A549 (cell line): ENCODE results near the gene FAM118B. TPM values are rescaled to one million over a fixed set of nuclear protein-coding genes. Genes with fewer than 3 reads are reported as not detected.

Experiments
- ATAC-seq, 2 experiments: fragments of 200-7000 bp in 1 of 2; fragments of >200 bp in 1 of 2; cut with Nextera tagmentation in 1 of 2; cut with Tn5 transposase in 1 of 2; 3 replicates each; pipeline versions ENCODE4 v1.8.0 to v1.9.1; 2018 to 2020; ENCODE audit warnings: mild to moderate bottlenecking in 1 of 2, moderate library complexity in 1 of 2
- CTCF ChIA-PET: fragments of 300-600 bp; sonication (Branson Sonifier 250); formaldehyde crosslinking; extraction: SDS; loops from one replicate; lab custom pipeline; 2021; ENCODE audit warnings: antibody characterized with exemption, inconsistent platforms; lab: Yijun Ruan, JAX
- POLR2A ChIA-PET: fragments of 350-600 bp; formaldehyde crosslinking; extraction: SDS; loops from one replicate; lab custom pipeline; 2021; ENCODE audit warnings: antibody characterized with exemption, inconsistent platforms; lab: Yijun Ruan, JAX
- DNase-seq, 2 experiments: peaks; one replicate each; pipeline versions ENCODE4 v3.0.0 to v3.0.0-alpha.2; 2011 to 2016; ENCODE audit warnings: low read depth in 1 of 2, low spot score in 1 of 2
- FAIRE-seq: peaks from 2 replicates; lab custom pipeline; 2011; peaks lifted over from hg19 to GRCh38; lab: Jason Lieb, UNC
- H3K27ac ChIP-seq, 2 experiments: fragments of >200 bp; sonication (Bioruptor Twin); formaldehyde crosslinking; 3 replicates each; pipeline ENCODE4 v1.5.1; 2016 to 2017
- H3K4me1 ChIP-seq: fragments of >200 bp; sonication (Bioruptor Twin); formaldehyde crosslinking; 3 replicates; pipeline ENCODE4 v1.6.1; 2016
- H3K4me2 ChIP-seq: fragments of >200 bp; sonication (Bioruptor Twin); formaldehyde crosslinking; 3 replicates; pipeline ENCODE4 v1.6.1; 2016
- H3K4me3 ChIP-seq: fragments of >200 bp; sonication (Bioruptor Twin); formaldehyde crosslinking; 3 replicates; pipeline ENCODE4 v1.5.1; 2016
- H3K9me3 ChIP-seq: fragments of >200 bp; sonication (Bioruptor Twin); formaldehyde crosslinking; 3 replicates; pipeline ENCODE4 v1.6.1; 2016
- BHLHE40 ChIP-seq: IDR thresholded peaks from 2 replicates; pipeline ENCODE4 v1.6.1; 2012; ENCODE audit warnings: low read depth, low read length, inconsistent platforms
- CBX2 ChIP-seq: fragments of 200-600 bp; sonication (generic); IDR thresholded peaks from 2 replicates; pipeline ENCODE4 v1.6.1; 2016; ENCODE audit warnings: low read depth, mild to moderate bottlenecking, borderline replicate concordance
- CBX8 ChIP-seq: fragments of 200-600 bp; sonication (generic); IDR thresholded peaks from 2 replicates; pipeline ENCODE4 v1.6.1; 2016
- CHD2 ChIP-seq: fragments of 150-350 bp; IDR thresholded peaks from 2 replicates; pipeline ENCODE4 v1.6.1; 2014; ENCODE audit warnings: low read length; ENCODE audit not compliant: partially characterized antibody
- CHD4 ChIP-seq: fragments of 200-600 bp; sonication (generic); IDR thresholded peaks from 2 replicates; pipeline ENCODE4 v1.6.1; 2016; ENCODE audit warnings: antibody characterized with exemption, mild to moderate bottlenecking, borderline replicate concordance
- EHF ChIP-seq: fragments of 250-450 bp; sonication (Bioruptor Pico); IDR thresholded peaks from 2 replicates; pipeline ENCODE4 v1.5.0; 2020; ENCODE audit warnings: mild to moderate bottlenecking
- EP300 ChIP-seq, 2 experiments: fragments of >200 bp; sonication (Bioruptor Twin); formaldehyde crosslinking; IDR thresholded peaks; 2 replicates in 1 of 2; 3 replicates in 1 of 2; pipeline ENCODE4 v1.6.1; 2016 to 2017
- FOSL2 ChIP-seq, 2 experiments: fragments of 450-650 bp in 1 of 2; fragments of >200 bp in 1 of 2; sonication (Bioruptor Twin) in 1 of 2; formaldehyde crosslinking; IDR thresholded peaks; 2 replicates each; pipeline versions ENCODE4 v1.5.0 to v1.6.1; 2016 to 2020; ENCODE audit warnings: mild to moderate bottlenecking in 1 of 2, moderate library complexity in 1 of 2
- FOXS1 ChIP-seq: fragments of 250-450 bp; sonication (Bioruptor Pico); IDR thresholded peaks from 2 replicates; pipeline ENCODE4 v1.5.0; 2020; ENCODE audit warnings: mild to moderate bottlenecking, moderate library complexity
- HOXA7 ChIP-seq: fragments of 250-450 bp; sonication (Bioruptor Pico); IDR thresholded peaks from 2 replicates; pipeline ENCODE4 v1.5.0; 2020; ENCODE audit warnings: mild to moderate bottlenecking, moderate library complexity
- HOXB13 ChIP-seq: fragments of 250-450 bp; sonication (Bioruptor Pico); IDR thresholded peaks from 2 replicates; pipeline ENCODE4 v1.5.0; 2020; ENCODE audit warnings: low read depth, mild to moderate bottlenecking, moderate library complexity
- HOXB5 ChIP-seq: fragments of 250-450 bp; sonication (Bioruptor Pico); IDR thresholded peaks from 2 replicates; pipeline ENCODE4 v1.5.0; 2020; ENCODE audit warnings: mild to moderate bottlenecking, moderate library complexity
- JUN ChIP-seq, 2 experiments: fragments of >200 bp; sonication (Bioruptor Twin); formaldehyde crosslinking; IDR thresholded peaks; 2 replicates in 1 of 2; 3 replicates in 1 of 2; pipeline ENCODE4 v1.6.1; 2016 to 2017
- JUNB ChIP-seq: fragments of >200 bp; sonication (Bioruptor Twin); formaldehyde crosslinking; IDR thresholded peaks from 2 replicates; pipeline ENCODE4 v1.6.1; 2016
- MAZ ChIP-seq: fragments of 150-350 bp; IDR thresholded peaks from 2 replicates; pipeline ENCODE4 v1.6.1; 2014; ENCODE audit warnings: antibody characterized with exemption, low read depth, low read length, borderline replicate concordance
- NFE2L2 ChIP-seq: fragments of 150-350 bp; conservative IDR thresholded peaks from 2 replicates; pipeline ENCODE4 v1.6.1; 2014; ENCODE audit warnings: low read length
- NPAS2 ChIP-seq: fragments of 250-450 bp; sonication (Bioruptor Pico); IDR thresholded peaks from 2 replicates; pipeline ENCODE4 v1.8.0; 2022; ENCODE audit warnings: mild to moderate bottlenecking, moderate library complexity, borderline replicate concordance
- POLR2A ChIP-seq: IDR thresholded peaks from 2 replicates; pipeline ENCODE4 v1.6.1; 2012; ENCODE audit warnings: mild to moderate bottlenecking, low read length
- RAD21 ChIP-seq, 2 experiments: fragments of >200 bp in 1 of 2; sonication (Bioruptor Twin) in 1 of 2; formaldehyde crosslinking in 1 of 2; IDR thresholded peaks in 1 of 2; conservative IDR thresholded peaks in 1 of 2; 2 replicates in 1 of 2; 3 replicates in 1 of 2; pipeline ENCODE4 v1.6.1; 2012 to 2018; ENCODE audit warnings: inconsistent platforms in 1 of 2
- RARB ChIP-seq: fragments of 250-450 bp; sonication (Bioruptor Pico); IDR thresholded peaks from 2 replicates; pipeline ENCODE4 v1.8.0; 2021; ENCODE audit warnings: mild to moderate bottlenecking, moderate library complexity
- TFCP2L1 ChIP-seq: fragments of 250-450 bp; sonication (Bioruptor Pico); IDR thresholded peaks from 2 replicates; pipeline ENCODE4 v1.5.0; 2021; ENCODE audit warnings: mild to moderate bottlenecking
- ZC3H11A ChIP-seq: fragments of 450-650 bp; IDR thresholded peaks from 2 replicates; pipeline ENCODE4 v1.6.1; 2014; ENCODE audit warnings: antibody characterized with exemption, mild to moderate bottlenecking
- WGBS: methylation state at CpG from one replicate; pipeline ENCODE4 v1.1.6; 2017; ENCODE audit errors: missing lambda C conversion rate; 5-methylcytosine and 5-hydroxymethylcytosine counted together
- polyA minus RNA-seq: library from RNA; depleted of rRNA, polyadenylated mRNA; stranded (reverse); fragments of >200 nt; gene quantifications from 2 replicates; pipeline ENCODE4 v1.2.3, GENCODE V29; 2011; rRNA and poly(A)+ RNA removed
- polyA plus RNA-seq, 4 experiments: library from polyadenylated mRNA; depleted of rRNA in 3 of 4; stranded (reverse); fragments of >200 nt; fragmentation: RNase III in 1 of 4; extraction: RNeasy Plus Mini Kit Qiagen cat#74134 plus additional on column Dnase treatment in 1 of 4; gene quantifications; 2 replicates in 3 of 4; 3 replicates in 1 of 4; pipeline ENCODE4 v1.2.3, GENCODE V29; 2011 to 2017
- TF ChIP-seq, protein P1 (sequence below): fragments of >200 bp; sonication (Bioruptor Twin); formaldehyde crosslinking; IDR thresholded peaks from 2 replicates; pipeline ENCODE4 v1.6.1; 2016
- TF ChIP-seq, protein P2 (sequence below): IDR thresholded peaks from 2 replicates; pipeline ENCODE4 v1.6.1; 2012
- TF ChIP-seq, protein P3 (sequence below): IDR thresholded peaks from 2 replicates; pipeline ENCODE4 v1.6.1; 2012
- TF ChIP-seq, protein P4 (sequence below): fragments of >200 bp; sonication (Bioruptor Twin); formaldehyde crosslinking; IDR thresholded peaks from 3 replicates; pipeline ENCODE4 v1.6.1; 2016
- TF ChIP-seq, protein P5 (sequence below): fragments of 200-600 bp; sonication (generic); IDR thresholded peaks from 2 replicates; pipeline ENCODE4 v1.6.1; 2016; ENCODE audit warnings: antibody characterized with exemption, mild to moderate bottlenecking, moderate library complexity
- TF ChIP-seq, protein P6 (sequence below): fragments of >200 bp; sonication (Bioruptor Twin); formaldehyde crosslinking; IDR thresholded peaks from 3 replicates; pipeline ENCODE4 v1.5.1; 2016
- TF ChIP-seq, protein P7 (sequence below): IDR thresholded peaks from 2 replicates; pipeline ENCODE4 v1.6.1; 2012; ENCODE audit warnings: low read depth, borderline replicate concordance

FAM118B gene
- 21.3 and 23.9 TPM in 2 replicates for polyA plus RNA-seq (2011; rRNA removed)
- polyA plus RNA-seq (2012; cell fraction: cytosol; rRNA removed), result 8.3 and 8.5 TPM in 2 replicates
- polyA plus RNA-seq (2012; cell fraction: nucleus; rRNA removed), result 3.0 and 3.7 TPM in 2 replicates
- polyA plus RNA-seq (2017; fragmentation: RNase III; extraction: RNeasy Plus Mini Kit Qiagen cat#74134 plus additional on column Dnase treatment), result 14.5 to 15.1 TPM (median 14.9 TPM) in 3 replicates
- polyA minus RNA-seq, result 6.6 and 7.4 TPM in 2 replicates

DNA sequence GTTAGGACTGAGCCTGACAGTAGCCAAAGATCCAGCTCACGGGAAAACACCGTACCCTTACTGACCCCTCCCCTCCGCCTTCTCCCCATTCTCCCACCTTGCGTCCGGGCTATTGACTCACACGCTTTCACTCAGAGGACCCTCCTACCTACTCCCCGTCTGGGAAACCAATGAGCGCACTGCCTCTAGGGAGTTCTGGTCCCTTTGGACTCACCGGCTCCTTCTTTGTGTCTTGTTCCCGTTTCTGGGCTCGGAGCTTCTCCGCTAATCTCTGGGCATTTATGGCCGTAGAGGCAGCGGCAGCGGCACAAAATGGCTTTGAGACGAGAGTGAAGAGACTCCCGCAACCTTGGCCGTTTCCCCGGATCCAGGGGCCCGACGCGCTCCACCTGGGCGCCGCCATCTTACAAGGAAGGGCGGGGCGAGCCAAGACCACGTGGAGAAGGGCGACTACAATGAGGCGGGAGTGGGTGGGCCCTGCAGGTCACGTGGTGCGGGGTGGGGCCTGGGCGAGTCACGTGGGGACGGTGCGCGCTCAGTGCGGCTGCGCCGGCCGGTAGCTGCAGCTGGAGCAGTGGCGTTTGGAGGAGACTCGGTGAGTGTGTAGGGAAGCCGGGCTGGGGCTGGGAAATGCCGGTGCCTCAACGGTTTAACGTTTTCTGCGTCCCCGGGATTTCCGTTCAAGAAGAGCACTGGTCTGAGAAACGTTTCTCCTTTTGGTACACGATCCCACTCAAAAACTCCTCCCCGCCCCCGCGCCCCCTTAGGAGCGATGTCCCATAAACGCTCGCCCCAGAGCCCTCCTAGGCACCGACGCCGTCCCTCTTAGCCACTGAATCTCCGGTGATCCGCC is at the start of gene FAM118B, which contains the start of gene RPUSD4:
FAM118B (plus strand) TSS at position 547 of the 853 bp plus-strand sequence. CDS start 23,220 bp downstream, outside the sequence.
RPUSD4 (minus strand) TSS at position 415 of the 853 bp plus-strand sequence; CDS start at position 403, 12 bp downstream.
- WGBS, result 2% methylated on average over 48 of the region's 62 CpGs
- POLR2A ChIA-PET, result interaction anchor here (0.6 to 1.5 kb wide), 3 partner anchors 19 to 308 kb away, joined by 3 to 5 read pairs (median 4); partner anchors contain the start of genes FOXRED1, PUS3 and SRPRA
- CTCF ChIA-PET, result no interaction called here
- Histone ChIP-seq H3K4me3 (peak within 1 kb of the TSS; percentile 97), H3K27ac (peak within 1 kb of the TSS; percentile 87 to 89), H3K4me1 (peaks cover 18% of the 10 kb centered on the region; the same call in 2 of the 3 replicates), H3K9me3 (no peaks in the 10 kb centered on the region), H3K4me2 (peak within 1 kb of the TSS; percentile 89)
- FAIRE-seq (no peak), DNase-seq (peak; percentile 95 to 96), ATAC-seq (peak; percentile 91 to 96)
- no peak for TF ChIP-seq CHD2
- TF ChIP-seq, protein P1, sequence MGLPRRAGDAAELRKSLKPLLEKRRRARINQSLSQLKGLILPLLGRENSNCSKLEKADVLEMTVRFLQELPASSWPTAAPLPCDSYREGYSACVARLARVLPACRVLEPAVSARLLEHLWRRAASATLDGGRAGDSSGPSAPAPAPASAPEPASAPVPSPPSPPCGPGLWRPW, result no peak
- TF ChIP-seq HOXA7 (CRISPR knock-in tag), result no peak
- TF ChIP-seq HOXB5 (CRISPR knock-in tag), result no peak
- no peak for TF ChIP-seq EHF
- TF ChIP-seq, protein P2, sequence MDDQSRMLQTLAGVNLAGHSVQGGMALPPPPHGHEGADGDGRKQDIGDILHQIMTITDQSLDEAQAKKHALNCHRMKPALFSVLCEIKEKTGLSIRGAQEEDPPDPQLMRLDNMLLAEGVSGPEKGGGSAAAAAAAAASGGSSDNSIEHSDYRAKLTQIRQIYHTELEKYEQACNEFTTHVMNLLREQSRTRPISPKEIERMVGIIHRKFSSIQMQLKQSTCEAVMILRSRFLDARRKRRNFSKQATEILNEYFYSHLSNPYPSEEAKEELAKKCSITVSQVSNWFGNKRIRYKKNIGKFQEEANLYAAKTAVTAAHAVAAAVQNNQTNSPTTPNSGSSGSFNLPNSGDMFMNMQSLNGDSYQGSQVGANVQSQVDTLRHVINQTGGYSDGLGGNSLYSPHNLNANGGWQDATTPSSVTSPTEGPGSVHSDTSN, result no peak
- TF ChIP-seq ZC3H11A, result no peak
- TF ChIP-seq JUNB, result no peak
- TF ChIP-seq, protein P3, sequence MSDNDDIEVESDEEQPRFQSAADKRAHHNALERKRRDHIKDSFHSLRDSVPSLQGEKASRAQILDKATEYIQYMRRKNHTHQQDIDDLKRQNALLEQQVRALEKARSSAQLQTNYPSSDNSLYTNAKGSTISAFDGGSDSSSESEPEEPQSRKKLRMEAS, result peak; percentile 93
- TF ChIP-seq NFE2L2, result no peak
- peak; percentile 93 for TF ChIP-seq NPAS2 (CRISPR knock-in tag)
- TF ChIP-seq BHLHE40, result no peak
- TF ChIP-seq HOXB13 (CRISPR knock-in tag), result no peak
- peak; percentile 92 for TF ChIP-seq POLR2A
- TF ChIP-seq, protein P4, sequence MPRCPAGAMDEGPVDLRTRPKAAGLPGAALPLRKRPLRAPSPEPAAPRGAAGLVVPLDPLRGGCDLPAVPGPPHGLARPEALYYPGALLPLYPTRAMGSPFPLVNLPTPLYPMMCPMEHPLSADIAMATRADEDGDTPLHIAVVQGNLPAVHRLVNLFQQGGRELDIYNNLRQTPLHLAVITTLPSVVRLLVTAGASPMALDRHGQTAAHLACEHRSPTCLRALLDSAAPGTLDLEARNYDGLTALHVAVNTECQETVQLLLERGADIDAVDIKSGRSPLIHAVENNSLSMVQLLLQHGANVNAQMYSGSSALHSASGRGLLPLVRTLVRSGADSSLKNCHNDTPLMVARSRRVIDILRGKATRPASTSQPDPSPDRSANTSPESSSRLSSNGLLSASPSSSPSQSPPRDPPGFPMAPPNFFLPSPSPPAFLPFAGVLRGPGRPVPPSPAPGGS, result peak; percentile 49; the same call in 2 of the 3 replicates
- TF ChIP-seq FOSL2 (IDR thresholded peaks at IDR 0.05), result no peak
- no peak for TF ChIP-seq FOSL2 (CRISPR knock-in tag; IDR thresholded peaks at IDR 0.05)
- TF ChIP-seq TFCP2L1 (CRISPR knock-in tag), result no peak
- TF ChIP-seq, protein P5, sequence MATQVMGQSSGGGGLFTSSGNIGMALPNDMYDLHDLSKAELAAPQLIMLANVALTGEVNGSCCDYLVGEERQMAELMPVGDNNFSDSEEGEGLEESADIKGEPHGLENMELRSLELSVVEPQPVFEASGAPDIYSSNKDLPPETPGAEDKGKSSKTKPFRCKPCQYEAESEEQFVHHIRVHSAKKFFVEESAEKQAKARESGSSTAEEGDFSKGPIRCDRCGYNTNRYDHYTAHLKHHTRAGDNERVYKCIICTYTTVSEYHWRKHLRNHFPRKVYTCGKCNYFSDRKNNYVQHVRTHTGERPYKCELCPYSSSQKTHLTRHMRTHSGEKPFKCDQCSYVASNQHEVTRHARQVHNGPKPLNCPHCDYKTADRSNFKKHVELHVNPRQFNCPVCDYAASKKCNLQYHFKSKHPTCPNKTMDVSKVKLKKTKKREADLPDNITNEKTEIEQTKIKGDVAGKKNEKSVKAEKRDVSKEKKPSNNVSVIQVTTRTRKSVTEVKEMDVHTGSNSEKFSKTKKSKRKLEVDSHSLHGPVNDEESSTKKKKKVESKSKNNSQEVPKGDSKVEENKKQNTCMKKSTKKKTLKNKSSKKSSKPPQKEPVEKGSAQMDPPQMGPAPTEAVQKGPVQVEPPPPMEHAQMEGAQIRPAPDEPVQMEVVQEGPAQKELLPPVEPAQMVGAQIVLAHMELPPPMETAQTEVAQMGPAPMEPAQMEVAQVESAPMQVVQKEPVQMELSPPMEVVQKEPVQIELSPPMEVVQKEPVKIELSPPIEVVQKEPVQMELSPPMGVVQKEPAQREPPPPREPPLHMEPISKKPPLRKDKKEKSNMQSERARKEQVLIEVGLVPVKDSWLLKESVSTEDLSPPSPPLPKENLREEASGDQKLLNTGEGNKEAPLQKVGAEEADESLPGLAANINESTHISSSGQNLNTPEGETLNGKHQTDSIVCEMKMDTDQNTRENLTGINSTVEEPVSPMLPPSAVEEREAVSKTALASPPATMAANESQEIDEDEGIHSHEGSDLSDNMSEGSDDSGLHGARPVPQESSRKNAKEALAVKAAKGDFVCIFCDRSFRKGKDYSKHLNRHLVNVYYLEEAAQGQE, result no peak
- no peak for TF ChIP-seq CHD4
- TF ChIP-seq CBX2, result no peak
- no peak for TF ChIP-seq CBX8
- no peak for TF ChIP-seq RAD21 (conservative IDR thresholded peaks at IDR 0.05 in 1 of 2, IDR thresholded peaks at IDR 0.05 in 1 of 2)
- TF ChIP-seq, protein P6, sequence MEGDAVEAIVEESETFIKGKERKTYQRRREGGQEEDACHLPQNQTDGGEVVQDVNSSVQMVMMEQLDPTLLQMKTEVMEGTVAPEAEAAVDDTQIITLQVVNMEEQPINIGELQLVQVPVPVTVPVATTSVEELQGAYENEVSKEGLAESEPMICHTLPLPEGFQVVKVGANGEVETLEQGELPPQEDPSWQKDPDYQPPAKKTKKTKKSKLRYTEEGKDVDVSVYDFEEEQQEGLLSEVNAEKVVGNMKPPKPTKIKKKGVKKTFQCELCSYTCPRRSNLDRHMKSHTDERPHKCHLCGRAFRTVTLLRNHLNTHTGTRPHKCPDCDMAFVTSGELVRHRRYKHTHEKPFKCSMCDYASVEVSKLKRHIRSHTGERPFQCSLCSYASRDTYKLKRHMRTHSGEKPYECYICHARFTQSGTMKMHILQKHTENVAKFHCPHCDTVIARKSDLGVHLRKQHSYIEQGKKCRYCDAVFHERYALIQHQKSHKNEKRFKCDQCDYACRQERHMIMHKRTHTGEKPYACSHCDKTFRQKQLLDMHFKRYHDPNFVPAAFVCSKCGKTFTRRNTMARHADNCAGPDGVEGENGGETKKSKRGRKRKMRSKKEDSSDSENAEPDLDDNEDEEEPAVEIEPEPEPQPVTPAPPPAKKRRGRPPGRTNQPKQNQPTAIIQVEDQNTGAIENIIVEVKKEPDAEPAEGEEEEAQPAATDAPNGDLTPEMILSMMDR, result no peak
- no peak for TF ChIP-seq FOXS1
- TF ChIP-seq JUN (IDR thresholded peaks at IDR 0.05), result peak; percentile 39 to 65; a peak in 2 of 5 replicates
- no peak for TF ChIP-seq RARB (CRISPR knock-in tag)
- TF ChIP-seq, protein P7, sequence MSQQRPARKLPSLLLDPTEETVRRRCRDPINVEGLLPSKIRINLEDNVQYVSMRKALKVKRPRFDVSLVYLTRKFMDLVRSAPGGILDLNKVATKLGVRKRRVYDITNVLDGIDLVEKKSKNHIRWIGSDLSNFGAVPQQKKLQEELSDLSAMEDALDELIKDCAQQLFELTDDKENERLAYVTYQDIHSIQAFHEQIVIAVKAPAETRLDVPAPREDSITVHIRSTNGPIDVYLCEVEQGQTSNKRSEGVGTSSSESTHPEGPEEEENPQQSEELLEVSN, result no peak
- no peak for TF ChIP-seq EP300 (IDR thresholded peaks at IDR 0.05)
- TF ChIP-seq MAZ, result no peak
